Stimulated activated CD8-positive, alpha-beta memory T cell treated with anti-CD3 and anti-CD28 coated beads, Interleukin-7, amount 100 ng/mL, for 24 hours (primary cell): ENCODE data around the gene GET3.
A peak's percentile ranks its signal among the peaks of the same experiment; 100 is the strongest.

ENCODE experiments used
- DNase-seq: peaks from one replicate; pipeline ENCODE4 v3.0.0-alpha.2; 2020; ENCODE audit warnings: low read depth

GET3 gene

GRCh38 chr19:12752056-12752781 lies 14.9 kb downstream of the GET3 start:
- DNase-seq = no peak

GRCh38 chr19:12754465-12755196 lies 17.3 kb downstream of the GET3 start:
- no peak for DNase-seq

- DNase-seq = no peak
Measured at GRCh38 chr19:12756150-12756883, 19.0 kb downstream of the GET3 start.

- no peak for DNase-seq
Measured at GRCh38 chr19:12757544-12758274, 20.4 kb downstream of the GET3 start.

DNA sequence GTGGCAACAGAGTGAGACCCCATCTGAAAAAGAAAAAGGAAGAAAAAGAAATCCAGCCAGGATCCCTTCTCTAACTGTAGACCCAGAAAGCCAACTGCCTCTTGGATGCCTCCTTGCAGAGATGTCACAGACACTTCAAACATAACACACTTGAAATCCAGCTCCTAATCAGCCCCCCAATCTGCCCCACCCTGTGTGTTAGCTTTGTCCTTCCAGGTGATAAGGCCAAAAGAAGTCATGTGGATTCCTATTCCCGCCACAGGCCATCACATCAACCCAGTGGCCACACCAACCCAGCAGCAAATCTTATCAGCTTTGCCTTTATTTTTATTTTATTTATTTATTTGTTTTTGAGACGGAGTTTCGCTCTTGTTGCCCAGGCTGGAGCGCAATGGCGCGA lies 22.4 kb downstream of the GET3 start:
- DNase-seq = no peak

DNA sequence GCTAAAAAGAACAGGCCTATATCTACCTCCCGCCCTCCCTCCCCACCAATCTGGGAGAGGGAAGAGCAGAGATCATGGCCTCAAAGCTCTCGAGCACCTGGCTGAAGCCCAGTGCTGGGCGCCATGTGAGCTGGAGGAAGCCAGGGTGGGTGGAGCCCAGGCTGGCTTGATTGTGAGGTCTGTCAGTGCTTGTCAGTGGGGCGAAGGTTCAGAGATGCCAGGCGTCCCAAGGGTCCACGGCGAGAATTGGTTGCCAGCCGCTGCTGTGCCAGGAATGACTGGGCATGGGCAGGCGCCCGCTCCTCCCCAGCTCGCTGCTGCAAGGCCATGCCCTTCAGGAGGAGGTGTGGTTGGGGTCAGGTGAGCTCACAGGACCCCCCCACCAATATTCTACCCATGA lies 25.8 kb downstream of the GET3 start:
- no peak for DNase-seq

DNA sequence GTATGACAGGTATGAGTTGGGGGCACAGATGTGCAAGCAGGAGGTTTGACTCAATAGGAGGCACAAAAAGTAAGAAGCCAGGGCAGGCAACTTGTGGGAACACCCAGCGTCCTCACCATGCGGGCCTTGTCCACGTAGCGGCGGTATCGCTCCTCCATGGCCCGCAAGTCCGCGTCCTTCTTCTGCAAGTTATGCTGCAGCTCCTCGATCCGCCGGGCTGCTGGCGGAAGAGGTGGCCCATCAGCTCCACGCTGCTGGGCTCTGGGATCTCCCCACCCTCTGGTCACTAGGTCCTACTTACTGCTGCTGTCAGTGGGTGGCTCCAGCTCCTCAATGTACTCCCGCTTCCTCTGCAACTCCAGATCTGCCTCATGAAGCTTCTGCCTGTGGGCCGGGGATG lies 27.4 kb downstream of the GET3 start:
- no peak for DNase-seq

DNA sequence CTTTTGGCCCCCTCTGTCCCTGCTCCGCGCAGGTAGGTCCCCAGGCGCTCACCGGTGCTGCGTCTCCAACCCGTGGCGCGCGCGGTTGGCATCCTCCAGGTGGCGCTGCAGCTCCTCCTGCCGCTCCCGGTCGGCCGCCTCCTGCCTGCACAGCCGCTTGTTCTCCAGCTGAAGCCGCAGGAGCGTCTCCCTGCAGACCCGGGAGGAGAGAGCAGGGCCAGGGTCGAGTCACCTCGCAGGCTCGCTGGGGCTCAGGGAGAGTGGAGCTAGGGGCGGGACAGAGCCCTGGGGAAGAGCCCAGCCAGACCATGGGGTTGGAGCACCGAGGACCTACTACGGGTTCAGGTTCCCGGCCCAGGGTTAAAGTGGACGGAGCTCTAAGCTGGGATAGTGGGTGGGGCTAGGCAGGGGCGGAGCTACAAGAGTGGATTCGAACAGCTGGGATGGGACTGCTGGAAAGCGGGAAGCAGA lies 28.8 kb downstream of the GET3 start:
- peak; percentile 61 for DNase-seq

DNA sequence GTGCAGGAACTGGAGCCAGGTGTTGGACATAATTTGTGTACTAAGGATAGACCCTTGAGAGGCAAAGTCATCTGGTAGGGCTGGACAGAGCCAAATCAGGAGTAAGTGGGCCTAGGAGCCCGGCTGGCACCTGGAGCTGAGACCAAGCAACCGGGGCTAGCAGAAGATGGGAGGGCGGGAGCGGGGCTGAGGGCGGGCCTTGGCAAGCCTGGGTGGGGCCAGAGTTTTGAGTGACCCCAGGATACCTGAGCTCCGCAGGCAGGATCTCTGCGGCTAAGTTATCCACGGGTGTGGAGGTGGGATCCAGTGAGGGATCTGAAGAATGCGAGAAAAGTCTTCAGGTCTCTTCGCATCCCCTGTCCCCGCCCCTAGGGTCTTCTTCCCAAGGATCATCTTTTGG lies 29.9 kb downstream of the GET3 start:
- DNase-seq = no peak

- DNase-seq = no peak
Measured at GRCh38 chr19:12767666-12768065, 30.4 kb downstream of the GET3 start.

DNA sequence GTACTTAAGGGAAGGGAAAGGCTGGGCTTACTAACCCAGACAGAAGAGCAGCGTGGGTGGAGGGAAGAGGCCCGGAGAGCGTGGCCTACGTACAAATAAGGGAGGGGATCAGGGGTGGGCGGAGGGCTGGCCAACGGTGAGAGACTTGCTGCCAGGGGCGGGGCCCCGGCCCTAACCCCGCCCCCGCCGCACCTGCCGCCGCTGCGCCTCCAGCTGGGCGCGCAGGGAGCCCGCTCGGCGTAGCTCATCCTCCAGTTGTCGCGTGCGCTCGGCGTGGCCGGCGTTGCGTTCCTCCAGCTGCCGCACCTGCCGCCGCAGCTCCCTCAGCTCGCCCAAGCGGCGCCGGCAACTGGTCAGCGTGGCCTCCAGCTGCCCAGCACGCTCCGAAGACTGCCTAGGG lies 32.4 kb downstream of the GET3 start:
- DNase-seq = no peak

DNA sequence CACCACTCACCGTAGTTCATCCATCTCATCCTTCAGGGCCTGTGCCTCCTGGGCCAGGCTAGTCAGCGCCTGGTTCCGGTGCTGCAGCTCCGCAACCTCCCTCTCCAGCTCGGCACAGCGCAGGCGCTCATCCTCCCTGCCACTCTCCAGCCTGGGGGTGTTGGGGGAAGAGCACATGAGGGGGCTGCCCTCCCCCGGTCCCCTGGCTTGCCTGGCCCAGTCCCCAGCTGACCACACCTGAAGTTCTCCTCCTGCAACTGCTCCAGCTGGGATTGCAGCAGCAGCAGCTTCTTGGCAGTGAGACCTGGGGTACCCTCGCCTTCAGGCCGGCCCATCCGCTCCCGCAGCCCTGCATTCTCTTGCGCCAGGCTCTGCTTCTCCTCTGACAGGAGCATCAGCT lies 33.6 kb downstream of the GET3 start:
- no peak for DNase-seq

- DNase-seq = no peak
Measured at GRCh38 chr19:12772323-12772722, 35.0 kb downstream of the GET3 start.

DNA sequence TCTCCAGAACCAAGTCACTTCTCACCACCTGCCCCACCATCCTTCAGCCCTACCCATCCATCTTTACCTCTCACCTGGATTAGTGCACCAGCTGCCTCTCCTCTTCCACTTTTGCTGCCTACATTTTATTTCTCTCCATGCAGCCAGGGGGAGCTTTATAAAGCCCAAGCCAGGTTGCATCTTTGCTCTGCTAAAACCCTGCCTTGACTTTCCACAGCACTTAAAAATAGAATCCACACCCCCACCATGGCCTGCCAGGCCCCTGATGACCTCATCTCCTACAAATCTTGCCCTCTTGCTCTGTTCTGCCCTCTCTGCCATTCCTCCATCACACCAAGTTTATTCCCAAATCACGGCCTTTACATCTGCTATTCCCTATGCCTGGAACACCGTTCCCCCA lies 36.3 kb downstream of the GET3 start:
- DNase-seq = no peak

- DNase-seq = no peak
Measured at GRCh38 chr19:12774588-12775555, 37.6 kb downstream of the GET3 start, which contains the start of gene HOOK2. TSS of gene HOOK2 (minus strand) at chr19:12775552. CDS start at chr19:12775449, 103 bp downstream.

DNA sequence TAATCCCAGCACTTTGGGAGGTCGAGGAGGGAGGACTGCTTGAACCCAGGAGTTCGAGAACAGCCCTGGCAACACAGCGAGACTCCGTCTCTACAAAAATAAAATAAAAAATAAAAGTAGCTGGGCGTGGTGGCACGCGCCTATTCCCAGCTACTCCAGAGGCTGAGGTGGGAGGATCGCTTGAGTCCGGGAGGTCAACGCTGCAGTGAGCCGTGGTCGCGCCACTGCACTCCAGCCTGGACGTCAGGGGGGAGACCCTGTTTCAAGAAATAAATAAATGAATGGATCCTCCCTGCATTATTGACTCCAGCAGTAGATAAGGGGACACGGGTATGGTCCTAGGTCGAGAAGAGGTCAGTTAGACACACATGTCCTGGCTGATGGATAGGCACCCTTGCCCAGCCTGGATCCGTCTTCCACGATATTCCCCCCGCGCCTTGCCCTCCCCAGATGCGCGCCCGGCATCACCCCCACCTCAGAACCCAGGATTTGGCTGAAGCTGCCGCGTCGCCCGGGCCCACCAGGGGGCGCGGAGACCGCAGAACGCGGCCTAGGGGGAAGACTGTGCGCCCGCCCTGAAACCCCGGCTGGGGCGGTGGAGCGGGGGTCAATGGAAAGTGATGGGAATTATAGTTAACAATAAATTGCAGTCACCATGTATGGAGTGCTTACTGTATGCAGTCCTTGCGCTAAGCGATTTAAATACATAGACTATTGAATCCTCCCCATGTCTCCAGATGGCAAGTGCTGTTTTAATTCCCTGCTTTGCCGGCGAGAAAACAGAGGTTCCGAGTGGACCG lies 40.1 kb downstream of the GET3 start:
- peak; percentile 69 for DNase-seq

- no peak for DNase-seq
Measured at GRCh38 chr19:12778017-12778904, 41.0 kb downstream of the GET3 start.

DNA sequence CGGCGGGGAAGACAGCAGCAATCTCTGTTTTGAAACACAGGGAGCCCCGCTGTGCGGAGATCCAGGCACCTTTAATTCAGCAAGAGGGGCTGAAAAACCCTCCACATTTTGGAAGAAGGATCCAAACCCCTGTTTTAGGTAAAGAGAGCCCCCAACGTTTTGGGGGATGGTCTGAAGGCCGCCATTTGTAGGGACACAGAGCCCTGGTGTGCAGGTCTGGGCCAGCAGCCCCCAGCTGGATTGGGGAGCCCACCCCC lies 41.5 kb downstream of the GET3 start:
- no peak for DNase-seq
